ENCODE results near the gene GPR17. TPM values are rescaled to one million over a fixed set of nuclear protein-coding genes. Genes with fewer than 3 reads are reported as not detected.

Gene GPR17
- polyA plus RNA-seq, 6 donors from 2014 or later: not detected

- ATAC-seq (ENCODE audit: low read depth in 2 of 2) (peak in 1 of 2 donors; percentile 56), DNase-seq (no peak)
- no peak overlapping the region for H3K4me3 Mint-ChIP-seq
- peaks cover 15 to 35% (median 15%) of the 10 kb centered on the region in 3 donors for H3K4me1 Mint-ChIP-seq
- H3K27ac Mint-ChIP-seq: no peak overlapping the region
- H3K9me3 Mint-ChIP-seq: no peaks in the 10 kb centered on the region
- H3K27me3 Mint-ChIP-seq: peaks cover 20 to 43% (median 25%) of the 10 kb centered on the region in 3 donors
- H3K36me3 Mint-ChIP-seq: no peaks in the 10 kb centered on the region
Observed at GRCh38 chr2:127679680-127680361, 33.9 kb downstream of the GPR17 start.

GRCh38 chr2:127680706-127681287 is 34.8 kb downstream of the GPR17 start:
- ATAC-seq (ENCODE audit: low read depth in 2 of 2): no peak
- H3K4me3 Mint-ChIP-seq: peak overlapping the region in 5 of 8 donors; percentile 26 to 81 (median 65)
- no peak overlapping the region for H3K27ac Mint-ChIP-seq
- H3K9me3 Mint-ChIP-seq: no peaks in the 10 kb centered on the region
- H3K27me3 Mint-ChIP-seq: peaks cover 18 to 40% (median 25%) of the 10 kb centered on the region in 3 donors
- no peak for DNase-seq
- no peaks in the 10 kb centered on the region for H3K36me3 Mint-ChIP-seq
- H3K4me1 Mint-ChIP-seq: peaks cover 13 to 31% (median 15%) of the 10 kb centered on the region in 3 donors

GRCh38 chr2:127681288-127681804 is 35.4 kb downstream of the GPR17 start:
- H3K9me3 Mint-ChIP-seq: no peaks in the 10 kb centered on the region
- ATAC-seq (ENCODE audit: low read depth in 2 of 2) (peak; percentile 41 to 56), DNase-seq (no peak)
- peak overlapping the region in 6 of 8 donors; percentile 15 to 81 (median 60) for H3K4me3 Mint-ChIP-seq
- peak overlapping the region in 1 of 6 donors; percentile 47 for H3K27ac Mint-ChIP-seq
- H3K36me3 Mint-ChIP-seq: no peaks in the 10 kb centered on the region
- peaks cover 9 to 28% (median 15%) of the 10 kb centered on the region in 3 donors for H3K4me1 Mint-ChIP-seq
- H3K27me3 Mint-ChIP-seq: peaks cover 15 to 34% (median 25%) of the 10 kb centered on the region in 3 donors

- ATAC-seq (ENCODE audit: low read depth in 2 of 2): no peak
- H3K27ac Mint-ChIP-seq: no peak overlapping the region
- peak overlapping the region in 3 of 8 donors; percentile 7 to 74 (median 60) for H3K4me3 Mint-ChIP-seq
- H3K9me3 Mint-ChIP-seq: no peaks in the 10 kb centered on the region
- peaks cover 9 to 28% (median 15%) of the 10 kb centered on the region in 3 donors for H3K4me1 Mint-ChIP-seq
- DNase-seq: no peak
- no peaks in the 10 kb centered on the region for H3K36me3 Mint-ChIP-seq
- H3K27me3 Mint-ChIP-seq: peaks cover 10 to 25% (median 19%) of the 10 kb centered on the region in 3 donors
Observed at GRCh38 chr2:127681976-127682857, 36.3 kb downstream of the GPR17 start.

GRCh38 chr2:127683056-127683455 is 37.1 kb downstream of the GPR17 start:
- H3K27me3 Mint-ChIP-seq: peaks cover 5 to 20% (median 11%) of the 10 kb centered on the region in 3 donors
- no peak for DNase-seq
- H3K9me3 Mint-ChIP-seq: peaks cover 0 to 6% (median 2%) of the 10 kb centered on the region in 7 donors
- no peaks in the 10 kb centered on the region for H3K36me3 Mint-ChIP-seq
- H3K4me1 Mint-ChIP-seq: peaks cover 9 to 25% (median 13%) of the 10 kb centered on the region in 3 donors
- H3K27ac Mint-ChIP-seq: no peak overlapping the region
- no peak overlapping the region for H3K4me3 Mint-ChIP-seq
- ATAC-seq (ENCODE audit: low read depth in 2 of 2): no peak

- Mint-ChIP-seq H3K9me3 (peaks cover 0 to 12% (median 7%) of the 10 kb centered on the region in 7 donors), H3K27me3 (peaks cover 4 to 13% (median 4%) of the 10 kb centered on the region in 3 donors), H3K4me1 (peaks cover 6 to 18% (median 9%) of the 10 kb centered on the region in 3 donors), H3K4me3 (peak overlapping the region in 1 of 8 donors; percentile 16), H3K36me3 (peaks cover 0 to 4% of the 10 kb centered on the region in 2 donors), H3K27ac (no peak overlapping the region)
- no peak for DNase-seq
- no peak for ATAC-seq (ENCODE audit: low read depth in 2 of 2)
Observed at GRCh38 chr2:127683757-127684156, 37.8 kb downstream of the GPR17 start.

GRCh38 chr2:127685410-127686080 is 39.6 kb downstream of the GPR17 start:
- Mint-ChIP-seq H3K4me3 (no peak overlapping the region), H3K4me1 (peaks cover 4 to 16% (median 5%) of the 10 kb centered on the region in 3 donors), H3K9me3 (peaks cover 0 to 24% (median 15%) of the 10 kb centered on the region in 7 donors), H3K27ac (peak overlapping the region in 1 of 6 donors; percentile 3), H3K36me3 (peaks cover 0 to 10% of the 10 kb centered on the region in 2 donors), H3K27me3 (peaks cover 0 to 8% (median 2%) of the 10 kb centered on the region in 3 donors)
- DNase-seq: no peak
- ATAC-seq (ENCODE audit: low read depth in 2 of 2): no peak

- ATAC-seq (ENCODE audit: low read depth in 2 of 2): no peak
- H3K4me3 Mint-ChIP-seq: no peak overlapping the region
- no peak for DNase-seq
- H3K4me1 Mint-ChIP-seq: no peaks in the 10 kb centered on the region
- H3K27ac Mint-ChIP-seq: no peak overlapping the region
- no peaks in the 10 kb centered on the region for H3K27me3 Mint-ChIP-seq
- peaks cover 8 to 27% of the 10 kb centered on the region in 2 donors for H3K36me3 Mint-ChIP-seq
- peaks cover 11 to 44% (median 30%) of the 10 kb centered on the region in 7 donors for H3K9me3 Mint-ChIP-seq
Observed at GRCh38 chr2:127688405-127688804, 42.5 kb downstream of the GPR17 start.

GRCh38 chr2:127690696-127691095 is 44.7 kb downstream of the GPR17 start:
- peaks cover 11 to 44% (median 30%) of the 10 kb centered on the region in 7 donors for H3K9me3 Mint-ChIP-seq
- peaks cover 8 to 27% of the 10 kb centered on the region in 2 donors for H3K36me3 Mint-ChIP-seq
- peak overlapping the region in 1 of 6 donors; percentile 15 for H3K27ac Mint-ChIP-seq
- H3K27me3 Mint-ChIP-seq: no peaks in the 10 kb centered on the region
- DNase-seq (no peak), ATAC-seq (ENCODE audit: low read depth in 2 of 2) (no peak)
- H3K4me1 Mint-ChIP-seq: no peaks in the 10 kb centered on the region
- H3K4me3 Mint-ChIP-seq: no peak overlapping the region

- DNase-seq: no peak
- ATAC-seq (ENCODE audit: low read depth in 2 of 2): no peak
- H3K27ac Mint-ChIP-seq: no peak overlapping the region
- H3K27me3 Mint-ChIP-seq: no peaks in the 10 kb centered on the region
- peaks cover 0 to 7% (median 6%) of the 10 kb centered on the region in 3 donors for H3K4me1 Mint-ChIP-seq
- no peak overlapping the region for H3K4me3 Mint-ChIP-seq
- peaks cover 8 to 29% of the 10 kb centered on the region in 2 donors for H3K36me3 Mint-ChIP-seq
- H3K9me3 Mint-ChIP-seq: peaks cover 11 to 23% (median 19%) of the 10 kb centered on the region in 7 donors
Observed at GRCh38 chr2:127694986-127695385, 49.0 kb downstream of the GPR17 start.

- ATAC-seq (ENCODE audit: low read depth in 2 of 2): peak; percentile 89 to 94
- no peaks in the 10 kb centered on the region for H3K27me3 Mint-ChIP-seq
- H3K27ac Mint-ChIP-seq: no peak overlapping the region
- peaks cover 8 to 15% (median 11%) of the 10 kb centered on the region in 3 donors for H3K4me1 Mint-ChIP-seq
- peak overlapping the region in 2 of 8 donors; percentile 51 to 52 for H3K4me3 Mint-ChIP-seq
- peak; percentile 57 for DNase-seq
- peaks cover 10 to 18% (median 13%) of the 10 kb centered on the region in 7 donors for H3K9me3 Mint-ChIP-seq
- peaks cover 8 to 26% of the 10 kb centered on the region in 2 donors for H3K36me3 Mint-ChIP-seq
Observed at GRCh38 chr2:127695491-127696472, 49.8 kb downstream of the GPR17 start.

Data from naive B cell (primary cell).